ENCODE results near the gene ZKSCAN4.

The ZKSCAN4 gene

DNA sequence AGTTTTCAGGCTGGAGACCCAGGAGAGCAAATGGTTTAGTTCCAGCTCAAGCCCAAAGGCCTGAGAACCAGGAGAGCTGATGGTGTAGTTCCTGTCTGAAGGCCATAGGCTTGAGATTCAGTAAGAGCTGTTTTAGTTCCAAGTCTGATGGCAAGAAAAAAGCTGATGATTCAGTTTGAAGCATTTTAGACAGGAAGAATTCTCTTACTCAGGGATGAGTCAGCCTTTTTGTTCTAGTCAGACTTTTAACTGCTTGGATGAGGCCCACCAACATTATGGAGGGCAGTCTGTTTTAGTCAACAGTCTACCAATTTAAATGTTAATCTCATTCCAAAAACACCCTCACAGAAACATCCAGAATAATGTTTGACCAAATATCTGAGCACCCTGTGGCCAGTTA, 17.4 kb upstream of the ZKSCAN4 start:
- H3K27ac ChIP-seq (ENCODE audit: insufficient read depth, low read length, poor library complexity, severe bottlenecking): no peak overlapping the region

DNA sequence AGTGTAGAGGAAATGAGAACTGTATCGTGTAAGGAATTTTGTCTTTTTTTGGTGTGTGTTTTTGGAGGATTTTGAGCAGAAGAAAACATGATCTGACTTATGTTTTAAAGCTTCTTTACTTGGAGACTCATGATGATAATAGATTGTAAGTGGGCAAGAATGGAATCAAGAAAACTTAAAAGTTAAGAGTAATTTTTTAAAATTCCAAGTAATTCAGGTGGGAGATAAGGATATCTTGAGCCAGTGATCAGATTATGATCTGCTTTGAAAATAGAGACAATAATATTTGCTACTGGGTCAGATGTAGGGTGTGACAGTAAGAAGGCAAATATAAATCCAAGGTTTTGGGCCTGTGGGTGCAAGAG, 15.6 kb upstream of the ZKSCAN4 start:
- H3K4me3 ChIP-seq (ENCODE audit: insufficient read depth, low read depth, low read length, poor library complexity, severe bottlenecking): peak overlapping the region; percentile 73
- no peak for DNase-seq

More for the DNA sequence above, 17.4 kb upstream of the ZKSCAN4 start:
- Histone ChIP-seq H3K27me3 (replicated peaks; ENCODE audit: control insufficient read depth, insufficient read depth, low read length, poor library complexity, severe bottlenecking) (no peaks in the 10 kb centered on the region), H3K36me3 (ENCODE audit: control insufficient read depth, insufficient read depth, low read length) (peaks cover 25% of the 10 kb centered on the region), H3K4me1 (ENCODE audit: control insufficient read depth, insufficient read depth, low read length, poor library complexity, severe bottlenecking) (peaks cover 10% of the 10 kb centered on the region), H3K4me3 (ENCODE audit: insufficient read depth, low read depth, low read length, poor library complexity, severe bottlenecking) (no peak overlapping the region), H3K9me3 (ENCODE audit: control insufficient read depth, low read length) (no peaks in the 10 kb centered on the region)
- no peak for DNase-seq

DNA sequence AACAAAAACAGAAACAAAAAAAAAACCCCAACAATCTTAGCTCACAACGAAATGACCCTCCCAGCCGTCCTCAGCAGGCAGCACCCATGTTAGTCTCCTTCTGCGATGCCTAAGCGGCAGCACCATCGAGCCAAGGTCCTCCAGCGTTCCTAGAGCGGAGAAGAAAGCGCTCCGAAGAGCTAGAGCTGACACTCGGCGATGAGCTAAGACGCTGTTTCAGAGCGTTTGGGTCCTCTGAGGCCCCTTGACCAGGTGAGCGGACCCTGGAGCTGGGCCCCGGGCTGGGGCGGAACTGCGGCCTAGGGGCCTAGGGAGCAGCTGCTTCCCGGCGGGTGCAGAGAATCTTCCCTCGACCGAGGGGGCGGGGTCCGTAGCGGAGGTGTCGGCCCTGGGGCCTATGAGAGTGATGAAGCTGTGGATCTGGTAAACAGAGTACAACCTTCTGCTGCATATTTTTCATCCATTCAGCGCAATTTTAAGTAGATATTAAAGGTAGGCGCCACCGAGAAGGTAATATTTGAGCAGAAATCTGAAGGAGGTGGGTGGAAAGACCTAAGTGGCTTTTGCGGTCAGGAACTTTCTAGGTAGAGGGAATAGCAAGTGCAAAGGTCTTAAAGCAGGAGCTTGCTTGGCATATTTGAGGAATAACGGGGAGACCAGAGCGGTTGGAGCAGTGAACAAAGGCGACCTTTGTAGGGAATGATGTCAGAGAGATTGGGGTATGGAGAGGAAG, 15.1 kb upstream of the ZKSCAN4 start, which contains the start of gene ZSCAN26:
TSS of gene ZSCAN26 (plus strand) at position 182 of the 733 bp plus-strand sequence. CDS start 4,777 bp downstream, outside the sequence.
- Histone ChIP-seq H3K4me1 (ENCODE audit: control insufficient read depth, insufficient read depth, low read length, poor library complexity, severe bottlenecking) (peaks cover 10% of the 10 kb centered on the region), H3K9me3 (ENCODE audit: control insufficient read depth, low read length) (no peaks in the 10 kb centered on the region), H3K27me3 (replicated peaks; ENCODE audit: control insufficient read depth, insufficient read depth, low read length, poor library complexity, severe bottlenecking) (no peaks in the 10 kb centered on the region), H3K27ac (ENCODE audit: insufficient read depth, low read length, poor library complexity, severe bottlenecking) (peak within 1 kb of the TSS; percentile 74), H3K36me3 (ENCODE audit: control insufficient read depth, insufficient read depth, low read length) (peaks cover 5% of the 10 kb centered on the region), H3K4me3 (ENCODE audit: insufficient read depth, low read depth, low read length, poor library complexity, severe bottlenecking) (peak within 1 kb of the TSS; percentile 73)
- DNase-seq: peak; percentile 41 to 70 (median 51)

More for the DNA sequence above, 15.6 kb upstream of the ZKSCAN4 start:
- Histone ChIP-seq H3K27me3 (replicated peaks; ENCODE audit: control insufficient read depth, insufficient read depth, low read length, poor library complexity, severe bottlenecking) (no peaks in the 10 kb centered on the region), H3K9me3 (ENCODE audit: control insufficient read depth, low read length) (no peaks in the 10 kb centered on the region), H3K36me3 (ENCODE audit: control insufficient read depth, insufficient read depth, low read length) (peaks cover 10% of the 10 kb centered on the region), H3K27ac (ENCODE audit: insufficient read depth, low read length, poor library complexity, severe bottlenecking) (no peak overlapping the region), H3K4me1 (ENCODE audit: control insufficient read depth, insufficient read depth, low read length, poor library complexity, severe bottlenecking) (peaks cover 10% of the 10 kb centered on the region)

GRCh38 chr6:28266563-28266961, 14.5 kb upstream of the ZKSCAN4 start:
- DNase-seq: no peak
- H3K27ac ChIP-seq (ENCODE audit: insufficient read depth, low read length, poor library complexity, severe bottlenecking): peak overlapping the region; percentile 74

GRCh38 chr6:28264834-28265401, 12.8 kb upstream of the ZKSCAN4 start:
- Histone ChIP-seq H3K36me3 (ENCODE audit: control insufficient read depth, insufficient read depth, low read length) (no peaks in the 10 kb centered on the region), H3K9me3 (ENCODE audit: control insufficient read depth, low read length) (no peaks in the 10 kb centered on the region), H3K4me1 (ENCODE audit: control insufficient read depth, insufficient read depth, low read length, poor library complexity, severe bottlenecking) (peaks cover 10% of the 10 kb centered on the region), H3K27me3 (replicated peaks; ENCODE audit: control insufficient read depth, insufficient read depth, low read length, poor library complexity, severe bottlenecking) (no peaks in the 10 kb centered on the region), H3K4me3 (ENCODE audit: insufficient read depth, low read depth, low read length, poor library complexity, severe bottlenecking) (no peak overlapping the region), H3K27ac (ENCODE audit: insufficient read depth, low read length, poor library complexity, severe bottlenecking) (no peak overlapping the region)
- no peak for DNase-seq

More at GRCh38 chr6:28266563-28266961, 14.5 kb upstream of the ZKSCAN4 start:
- H3K4me3 ChIP-seq (ENCODE audit: insufficient read depth, low read depth, low read length, poor library complexity, severe bottlenecking): peak overlapping the region; percentile 73
- no peaks in the 10 kb centered on the region for H3K36me3 ChIP-seq (ENCODE audit: control insufficient read depth, insufficient read depth, low read length)
- H3K9me3 ChIP-seq (ENCODE audit: control insufficient read depth, low read length): no peaks in the 10 kb centered on the region
- H3K27me3 ChIP-seq (replicated peaks; ENCODE audit: control insufficient read depth, insufficient read depth, low read length, poor library complexity, severe bottlenecking): no peaks in the 10 kb centered on the region
- H3K4me1 ChIP-seq (ENCODE audit: control insufficient read depth, insufficient read depth, low read length, poor library complexity, severe bottlenecking): peaks cover 10% of the 10 kb centered on the region

DNA sequence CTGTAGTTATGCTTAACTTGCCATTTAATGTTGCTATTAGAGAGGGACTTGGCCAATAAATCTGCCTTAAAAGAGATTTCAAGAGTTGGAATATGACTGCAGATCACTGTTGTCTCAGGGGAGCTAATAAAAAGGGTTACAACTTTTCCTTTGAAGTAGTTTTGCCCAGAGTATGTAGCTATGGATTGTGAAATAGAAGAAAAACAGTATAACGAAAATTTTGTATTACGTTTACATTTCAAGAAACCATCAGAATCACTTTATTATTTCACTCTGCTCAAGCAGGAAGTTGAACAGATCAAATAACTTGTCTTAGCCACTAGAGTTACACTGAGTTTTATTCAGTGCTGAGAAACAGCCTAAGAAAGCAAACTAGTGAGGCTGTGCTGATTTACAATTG, 11.9 kb upstream of the ZKSCAN4 start:
- no peak overlapping the region for H3K27ac ChIP-seq (ENCODE audit: insufficient read depth, low read length, poor library complexity, severe bottlenecking)
- no peaks in the 10 kb centered on the region for H3K9me3 ChIP-seq (ENCODE audit: control insufficient read depth, low read length)
- H3K27me3 ChIP-seq (replicated peaks; ENCODE audit: control insufficient read depth, insufficient read depth, low read length, poor library complexity, severe bottlenecking): no peaks in the 10 kb centered on the region
- H3K4me3 ChIP-seq (ENCODE audit: insufficient read depth, low read depth, low read length, poor library complexity, severe bottlenecking): no peak overlapping the region
- DNase-seq: no peak
- H3K4me1 ChIP-seq (ENCODE audit: control insufficient read depth, insufficient read depth, low read length, poor library complexity, severe bottlenecking): peaks cover 10% of the 10 kb centered on the region
- no peaks in the 10 kb centered on the region for H3K36me3 ChIP-seq (ENCODE audit: control insufficient read depth, insufficient read depth, low read length)

- Histone ChIP-seq H3K4me1 (ENCODE audit: control insufficient read depth, insufficient read depth, low read length, poor library complexity, severe bottlenecking) (no peaks in the 10 kb centered on the region), H3K27ac (ENCODE audit: insufficient read depth, low read length, poor library complexity, severe bottlenecking) (no peak within 1 kb of the TSS), H3K9me3 (ENCODE audit: control insufficient read depth, low read length) (no peaks in the 10 kb centered on the region), H3K27me3 (replicated peaks; ENCODE audit: control insufficient read depth, insufficient read depth, low read length, poor library complexity, severe bottlenecking) (no peaks in the 10 kb centered on the region), H3K36me3 (ENCODE audit: control insufficient read depth, insufficient read depth, low read length) (no peaks in the 10 kb centered on the region), H3K4me3 (ENCODE audit: insufficient read depth, low read depth, low read length, poor library complexity, severe bottlenecking) (peak within 1 kb of the TSS; percentile 28)
- peak in 2 of 3 donors; percentile 23 to 30 for DNase-seq
Observed at GRCh38 chr6:28258877-28259777, 7.1 kb upstream of the ZKSCAN4 start, which contains the start of gene NKAPL. Gene NKAPL (plus strand): TSS chr6:28259297. CDS start chr6:28259372, 75 bp downstream.

GRCh38 chr6:28257042-28257441, 5.0 kb upstream of the ZKSCAN4 start:
- Histone ChIP-seq H3K27ac (ENCODE audit: insufficient read depth, low read length, poor library complexity, severe bottlenecking) (no peak overlapping the region), H3K36me3 (ENCODE audit: control insufficient read depth, insufficient read depth, low read length) (no peaks in the 10 kb centered on the region), H3K4me1 (ENCODE audit: control insufficient read depth, insufficient read depth, low read length, poor library complexity, severe bottlenecking) (peaks cover 4% of the 10 kb centered on the region), H3K9me3 (ENCODE audit: control insufficient read depth, low read length) (no peaks in the 10 kb centered on the region), H3K4me3 (ENCODE audit: insufficient read depth, low read depth, low read length, poor library complexity, severe bottlenecking) (no peak overlapping the region), H3K27me3 (replicated peaks; ENCODE audit: control insufficient read depth, insufficient read depth, low read length, poor library complexity, severe bottlenecking) (no peaks in the 10 kb centered on the region)
- DNase-seq: no peak

DNA sequence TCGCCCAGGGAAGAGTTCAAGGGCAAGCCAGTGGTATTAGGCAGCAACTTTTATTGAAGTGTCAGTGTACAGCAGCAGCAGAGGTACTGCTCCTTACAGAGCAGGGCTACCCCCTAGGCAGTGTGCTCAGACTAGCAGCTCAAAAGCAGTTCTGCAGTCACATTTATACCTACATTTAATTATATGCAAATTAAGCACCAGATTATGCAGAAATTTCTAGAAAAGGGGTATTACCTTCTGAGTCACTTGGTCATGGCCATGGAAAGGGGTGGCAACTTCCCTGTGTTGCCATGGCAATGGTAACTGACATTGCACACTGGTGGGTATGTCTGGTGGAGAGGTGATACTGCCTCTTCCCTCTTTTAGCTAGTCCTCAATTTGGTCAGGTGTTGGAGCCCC, 2.1 kb upstream of the ZKSCAN4 start:
- Histone ChIP-seq H3K4me1 (ENCODE audit: control insufficient read depth, insufficient read depth, low read length, poor library complexity, severe bottlenecking) (peaks cover 14% of the 10 kb centered on the region), H3K27me3 (replicated peaks; ENCODE audit: control insufficient read depth, insufficient read depth, low read length, poor library complexity, severe bottlenecking) (no peaks in the 10 kb centered on the region), H3K4me3 (ENCODE audit: insufficient read depth, low read depth, low read length, poor library complexity, severe bottlenecking) (no peak overlapping the region), H3K36me3 (ENCODE audit: control insufficient read depth, insufficient read depth, low read length) (no peaks in the 10 kb centered on the region), H3K9me3 (ENCODE audit: control insufficient read depth, low read length) (no peaks in the 10 kb centered on the region), H3K27ac (ENCODE audit: insufficient read depth, low read length, poor library complexity, severe bottlenecking) (no peak overlapping the region)
- DNase-seq: no peak

Measured in effector memory CD4-positive, alpha-beta T cell (primary cell).